RKO (cell line): Measurements from ENCODE around the gene GNPTG.
"Not testable (repeated sequence)": the region's sequence is repeated elsewhere in the genome, so short reads cannot be mapped to it uniquely, and the experiment has no call there.

Experiments used
- DNase-seq: peaks from one replicate; pipeline ENCODE4 v3.0.0-alpha.2; 2016; ENCODE audit warnings: low spot score

GNPTG gene

DNA sequence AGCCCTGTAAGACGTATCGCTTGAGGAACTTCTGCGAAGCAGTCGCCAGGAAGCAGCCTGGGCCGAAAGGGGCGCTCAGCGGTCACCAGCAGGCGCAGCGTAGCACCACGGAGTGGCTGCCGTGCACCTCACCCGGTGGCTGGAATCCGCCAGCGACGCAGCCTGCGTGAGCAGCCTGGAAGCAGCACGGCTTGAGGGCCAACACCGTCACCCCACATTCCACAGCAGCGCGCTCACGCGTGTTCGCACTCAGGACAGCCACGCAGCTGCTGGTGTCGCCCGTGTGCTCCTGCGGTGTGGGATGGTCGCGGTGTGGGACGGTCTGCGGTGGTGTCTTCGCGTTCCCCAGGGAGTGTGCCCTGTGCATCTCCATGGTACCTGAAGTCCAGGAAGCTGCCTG is 32.7 kb upstream of the GNPTG start:
- DNase-seq = no peak

GRCh38 chr16:1320097-1320496 is 31.6 kb upstream of the GNPTG start:
- DNase-seq = no peak

DNA sequence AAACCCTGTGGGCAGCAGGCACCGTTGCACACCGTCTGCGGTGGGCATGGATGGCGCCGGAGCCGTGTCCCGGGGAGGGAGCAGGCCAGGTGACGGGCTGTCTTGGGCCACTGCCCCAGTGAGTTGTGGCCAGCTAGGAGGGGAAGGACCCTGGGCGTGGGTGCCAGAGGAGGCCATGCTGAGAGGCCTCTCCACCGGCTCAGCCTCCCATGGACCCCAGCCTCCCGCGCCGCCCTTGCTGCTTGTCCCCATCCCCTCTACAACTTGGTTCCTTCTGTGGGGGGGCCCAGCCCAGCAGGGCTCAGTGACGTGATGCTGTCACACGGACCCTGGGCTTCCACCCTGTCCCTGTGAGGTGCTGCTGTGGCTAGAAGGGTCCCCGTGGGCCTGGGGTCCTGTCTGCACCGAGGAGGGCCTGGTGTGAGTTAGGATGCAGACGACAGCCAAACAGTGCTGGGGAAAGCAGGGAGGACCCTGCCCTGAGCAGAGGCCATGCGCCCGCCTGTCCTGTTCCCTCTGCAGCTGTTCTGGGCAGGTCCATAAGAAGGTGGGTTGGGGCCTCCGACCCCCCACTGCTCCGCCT is 31.0 kb upstream of the GNPTG start:
- no peak for DNase-seq

DNA sequence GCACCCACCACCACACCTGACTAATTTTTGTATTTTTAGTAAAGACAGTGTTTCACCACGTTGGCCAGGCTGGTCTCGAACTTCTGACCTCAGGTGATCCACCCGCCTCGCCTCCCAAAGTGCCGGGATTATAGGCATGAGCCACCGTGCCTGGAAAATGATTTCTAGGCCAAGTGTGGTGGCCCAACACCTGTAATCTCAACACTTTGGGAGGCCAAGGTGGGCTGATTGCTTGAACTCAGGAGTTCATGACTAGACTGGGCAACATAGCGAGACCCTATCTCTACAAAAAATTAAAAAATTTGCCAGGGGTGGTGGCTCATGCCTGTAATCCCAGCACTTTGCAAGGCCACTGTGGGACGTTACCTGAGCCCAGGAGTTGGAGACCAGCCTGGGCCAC is 29.3 kb upstream of the GNPTG start:
- DNase-seq = no peak

DNA sequence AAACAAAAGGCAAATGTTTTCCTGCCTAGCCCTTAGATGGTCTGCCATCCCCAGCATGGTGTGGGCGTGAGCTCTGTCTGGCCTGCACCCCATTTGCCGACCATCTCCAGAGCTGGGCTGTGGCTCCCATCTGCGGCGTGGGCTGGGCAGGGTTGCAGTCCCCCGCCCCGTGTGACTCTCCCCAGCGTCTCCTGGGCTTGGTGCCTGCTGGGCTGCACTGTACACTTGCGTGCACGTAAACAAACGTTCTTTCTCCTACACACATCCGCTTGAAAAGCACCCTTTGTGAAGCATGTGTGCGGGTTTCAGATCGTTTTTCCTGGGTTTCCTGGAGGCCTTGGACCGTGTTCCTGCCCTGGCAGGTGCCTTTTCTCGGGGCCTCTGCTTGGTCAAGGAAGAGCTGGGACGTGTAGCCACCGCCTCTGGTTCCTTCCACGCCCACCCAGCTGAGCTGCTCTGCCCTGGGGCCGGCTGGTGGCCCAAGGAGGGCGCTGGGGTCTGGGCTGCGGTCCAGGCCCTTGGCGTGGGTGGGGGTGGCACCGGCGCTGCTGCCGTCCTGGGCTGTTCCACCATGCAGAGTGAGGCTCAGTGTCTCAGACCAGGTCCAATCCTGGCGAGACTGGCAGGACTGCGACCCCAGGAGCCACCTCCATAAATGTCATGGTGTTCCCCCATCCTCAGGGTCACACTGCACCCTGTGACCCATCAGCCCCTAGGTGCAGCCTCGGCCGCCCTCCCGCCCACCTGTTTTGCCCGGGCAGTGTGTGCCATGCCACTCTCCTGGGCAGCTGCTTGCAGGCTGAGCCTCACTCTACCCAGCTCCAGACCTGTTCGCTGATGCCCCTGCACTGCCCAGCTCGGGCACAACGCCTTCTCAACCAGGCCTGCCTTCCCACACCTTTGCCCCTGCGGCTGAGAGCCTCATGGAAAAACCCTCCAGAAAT is 28.2 kb upstream of the GNPTG start:
- DNase-seq = no peak

- no peak for DNase-seq
These were observed 27.4 kb upstream of the GNPTG start for GRCh38 chr16:1324286-1324826.

DNA sequence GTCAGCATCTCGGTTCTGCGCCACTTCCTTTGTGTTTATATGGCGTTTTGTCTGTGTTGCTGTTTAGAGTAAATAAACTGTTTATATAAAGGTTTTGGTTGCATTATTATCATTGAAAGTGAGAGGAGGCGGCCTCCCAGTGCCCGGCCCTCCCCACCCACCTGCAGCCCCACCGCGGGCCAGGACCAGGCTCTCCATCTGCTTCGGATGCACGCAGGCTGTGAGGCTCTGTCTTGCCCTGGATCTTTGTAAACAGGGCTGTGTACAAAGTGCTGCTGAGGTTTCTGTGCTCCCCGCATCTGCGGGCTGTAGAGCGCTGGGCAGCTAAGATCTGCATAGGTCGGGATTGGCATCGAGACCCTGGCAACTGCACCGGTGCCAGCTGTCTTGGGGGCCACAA is 26.5 kb upstream of the GNPTG start:
- DNase-seq = no peak

DNA sequence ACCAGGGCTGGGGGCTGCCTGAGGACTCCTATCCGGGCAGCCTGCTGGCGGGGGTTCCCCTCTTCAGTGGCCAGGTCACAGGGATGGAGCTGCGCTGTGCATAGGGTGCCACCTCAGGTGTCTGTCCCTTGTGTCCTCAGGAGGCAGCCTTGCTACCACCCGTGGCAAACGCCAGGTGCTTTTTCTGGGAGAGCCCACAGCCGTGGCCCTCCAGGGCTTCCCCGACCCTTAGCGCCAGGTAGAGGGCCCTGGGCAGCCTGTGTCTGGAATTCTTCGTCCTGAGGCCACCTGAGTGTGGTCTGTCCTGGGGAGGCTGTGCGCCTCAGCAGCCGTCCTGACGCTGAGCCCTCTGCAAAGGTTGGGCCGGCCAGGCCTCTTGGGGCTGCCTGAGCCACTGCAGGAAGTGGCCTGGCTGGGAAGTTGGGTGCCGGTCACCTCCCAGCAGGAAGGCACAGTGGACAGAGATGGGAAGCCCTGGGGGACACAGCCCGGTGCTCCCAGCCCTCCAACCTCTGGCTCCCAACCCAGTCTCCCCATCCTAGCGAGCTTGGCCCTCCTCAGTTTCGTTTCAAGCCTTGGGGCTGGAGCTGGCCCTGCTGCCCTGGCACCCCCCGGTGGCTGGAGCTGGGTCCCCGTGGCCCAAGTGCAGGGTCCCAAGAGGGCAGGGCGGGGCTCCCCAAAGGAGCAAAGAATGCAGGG is 25.9 kb upstream of the GNPTG start:
- no peak for DNase-seq

DNA sequence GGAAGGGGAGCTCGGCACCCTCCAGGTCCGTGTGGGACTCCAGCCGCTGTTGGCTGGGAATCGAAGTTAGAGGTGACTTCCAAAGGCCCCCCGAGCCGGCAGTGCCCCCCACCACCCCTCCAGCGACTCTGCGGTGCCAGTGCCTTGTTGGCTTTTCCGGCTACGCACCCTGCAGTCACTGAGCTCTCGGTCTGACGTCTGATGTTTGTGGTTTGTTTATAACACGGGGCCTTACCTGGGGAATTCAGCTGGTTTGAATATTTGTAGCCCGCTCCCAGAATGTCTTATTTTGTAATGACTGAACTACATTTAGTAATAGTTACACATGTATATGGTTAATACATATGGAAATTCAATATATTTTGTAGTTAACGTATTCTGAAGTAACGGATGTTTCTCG is 25.3 kb upstream of the GNPTG start:
- DNase-seq = no peak

DNA sequence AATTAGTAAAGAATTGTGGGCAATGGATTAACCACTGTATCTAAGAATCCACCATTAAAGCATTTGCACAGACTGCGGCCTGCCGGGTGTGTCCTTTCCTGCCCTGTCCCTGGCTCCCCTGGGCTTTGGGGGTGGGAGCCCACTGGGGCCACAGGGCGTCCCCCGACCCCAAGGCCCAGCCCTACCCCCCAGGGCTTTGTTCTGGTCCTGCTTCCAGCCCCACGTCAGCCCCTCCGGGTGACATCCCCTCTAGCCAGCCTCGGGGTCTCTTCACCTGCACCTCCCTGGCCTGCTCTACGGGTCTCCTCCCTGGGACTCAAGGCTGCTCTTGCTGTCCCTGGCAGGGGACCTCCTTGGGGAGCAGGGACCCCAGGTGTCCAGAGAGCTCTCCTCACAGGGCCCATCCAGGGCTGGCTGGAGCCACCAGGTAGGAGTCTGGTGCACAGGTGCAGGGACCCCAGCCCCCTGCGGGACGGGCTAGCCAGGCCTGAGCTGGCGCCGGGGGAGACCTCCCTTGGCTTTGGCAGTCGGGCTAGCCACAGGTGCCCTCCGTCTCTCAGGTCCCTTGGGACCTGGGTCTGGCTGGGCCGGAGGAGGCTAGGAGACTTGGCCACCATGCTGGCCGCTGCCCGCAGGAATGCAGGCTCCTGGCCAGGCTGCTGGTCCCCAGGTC is 24.6 kb upstream of the GNPTG start:
- no peak for DNase-seq

DNA sequence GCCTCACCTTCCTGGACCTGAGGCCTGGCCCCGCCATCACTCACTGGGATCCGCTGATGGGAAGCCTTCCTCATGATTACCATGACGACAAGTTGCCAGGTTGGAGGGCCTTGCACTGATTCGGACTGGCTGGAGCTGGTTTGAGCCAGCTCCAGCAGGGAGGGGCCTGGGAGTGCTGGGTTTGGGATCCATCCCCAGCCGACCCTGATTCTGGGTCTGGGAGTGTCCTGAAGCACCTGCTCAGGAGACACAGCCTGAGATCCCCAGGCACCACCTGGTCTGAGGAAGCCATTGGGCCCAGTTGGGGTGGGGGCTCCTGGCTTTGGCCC is 24.1 kb upstream of the GNPTG start:
- DNase-seq = no peak

DNA sequence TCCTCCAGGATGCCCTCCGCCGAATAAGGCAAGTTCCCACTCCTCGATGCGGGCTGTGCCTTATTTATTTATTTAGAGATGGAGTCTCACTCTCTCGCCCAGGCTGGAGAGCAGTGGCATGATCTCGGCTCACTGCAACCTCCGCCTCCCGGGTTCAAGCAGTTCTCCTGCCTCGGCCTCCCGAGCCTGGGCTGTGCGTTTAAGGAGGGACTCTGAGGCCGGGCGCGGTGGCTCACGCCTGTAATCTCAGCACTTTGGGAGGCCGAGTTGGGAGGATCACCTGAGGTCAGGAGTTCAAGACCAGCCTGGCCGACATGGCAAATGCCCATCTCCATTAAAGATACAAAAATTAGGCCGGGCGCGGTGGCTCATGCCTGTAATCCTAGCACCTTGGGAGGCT is 23.6 kb upstream of the GNPTG start:
- DNase-seq = not testable (repeated sequence)

DNA sequence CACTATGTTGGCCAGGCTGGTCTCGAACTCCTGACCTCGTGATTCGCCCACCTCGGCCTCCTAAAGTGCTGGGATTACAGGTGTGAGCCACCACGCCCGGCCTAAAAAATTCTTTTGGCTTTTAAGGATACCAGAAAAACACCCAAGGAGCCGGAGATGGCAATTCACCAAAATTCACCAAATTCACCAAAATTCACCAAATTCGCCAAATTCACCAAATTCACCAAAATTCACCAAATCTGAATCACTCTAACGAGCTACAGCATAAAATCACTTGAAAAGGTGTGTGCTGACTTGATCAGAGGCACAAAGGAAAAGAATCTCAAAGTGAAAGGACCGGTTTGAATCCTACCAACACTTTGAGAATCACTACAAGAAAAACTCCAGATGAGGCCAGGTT is 22.8 kb upstream of the GNPTG start:
- DNase-seq = not testable (repeated sequence)

GRCh38 chr16:1330260-1330914 is 21.3 kb upstream of the GNPTG start:
- no peak for DNase-seq

- no peak for DNase-seq
These were observed 20.6 kb upstream of the GNPTG start for GRCh38 chr16:1330931-1331711.

- peak; percentile 46 for DNase-seq
These were observed 19.8 kb upstream of the GNPTG start for GRCh38 chr16:1331712-1332617.

DNA sequence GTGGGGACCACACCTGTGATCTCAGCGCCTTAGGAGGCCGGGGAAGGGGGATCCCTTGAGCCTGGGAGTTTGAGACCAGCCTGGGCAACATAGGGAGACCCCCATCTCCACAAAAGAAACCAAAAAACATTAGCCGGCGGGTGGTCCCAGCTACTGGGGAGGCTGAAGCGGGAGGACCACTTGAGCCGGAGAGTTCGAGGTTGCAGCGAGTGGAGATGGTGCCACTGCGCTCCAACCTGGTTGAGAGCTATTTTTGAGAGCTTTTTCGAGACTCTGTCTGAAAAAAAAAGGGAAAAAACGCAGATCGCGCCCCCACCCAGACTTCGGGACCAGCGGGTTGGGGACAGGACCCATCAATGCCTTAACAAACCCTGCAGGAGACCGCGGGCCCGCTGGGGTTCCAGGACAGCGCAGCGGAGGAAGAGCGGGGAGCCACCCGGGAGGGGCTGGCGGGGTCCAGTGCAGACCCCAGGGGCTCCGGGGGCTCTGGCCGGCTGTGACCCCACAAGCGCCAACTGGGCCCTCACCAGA is 19.0 kb upstream of the GNPTG start:
- DNase-seq = no peak

DNA sequence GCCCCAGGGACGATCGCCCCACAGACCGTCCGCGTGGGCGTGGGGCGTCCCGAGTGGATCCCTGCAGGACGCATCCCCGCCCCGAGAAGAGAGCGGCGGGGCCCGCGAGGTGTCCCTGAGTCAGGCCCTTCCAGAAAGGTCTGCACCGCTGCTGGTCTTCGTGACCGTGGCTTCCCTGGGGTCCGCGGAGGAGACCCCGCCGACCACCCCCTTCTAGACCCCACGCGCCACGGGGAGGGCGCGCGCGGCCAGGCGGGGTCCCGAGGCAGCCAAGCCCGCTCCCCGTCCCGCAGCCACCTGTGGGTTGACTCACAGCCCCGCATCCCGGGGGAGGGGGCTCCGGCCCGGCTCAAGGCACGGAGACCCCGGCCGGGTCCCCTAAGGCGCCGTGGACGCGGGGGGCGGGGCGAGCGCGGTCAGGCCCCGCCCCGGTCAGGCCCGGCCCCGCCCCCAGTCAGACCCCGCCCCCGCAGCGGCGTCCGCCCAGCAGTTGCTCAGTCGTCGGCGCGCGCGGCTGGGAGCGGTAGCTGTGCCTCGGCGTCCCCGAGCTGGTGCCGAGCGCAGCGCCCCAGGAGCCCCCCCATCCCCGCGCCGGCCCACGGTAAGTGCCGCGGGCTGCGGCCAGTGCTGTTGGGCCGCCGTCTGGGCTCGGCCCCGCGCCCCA is 18.4 kb upstream of the GNPTG start, which contains the start of gene BAIAP3:
BAIAP3 (plus strand) TSS at position 497 of the 664 bp plus-strand sequence. CDS start 4,905 bp downstream, outside the sequence.
- DNase-seq = no peak
